Right renal cortex interstitium (tissue), 3 donors: ENCODE measurements around the gene TALDO1. TPM values are rescaled to one million over a fixed set of nuclear protein-coding genes. Genes with fewer than 3 reads are reported as not detected.

Source experiments
- DNase-seq, 3 donors: peaks; one replicate each; pipeline ENCODE4 v3.0.0-alpha.2; 2013; ENCODE audit warnings: low read depth in 3 of 3, low spot score in 2 of 3
- polyA plus RNA-seq, 3 donors: library from polyadenylated mRNA; unstranded; fragments of 120-200 nt; gene quantifications; one replicate each; pipeline ENCODE4 v1.2.1, GENCODE V29; 2013; ENCODE audit not compliant: insufficient read length in 3 of 3

Gene TALDO1
- polyA plus RNA-seq, 3 donors: 109 to 129 (median 120) TPM

DNA sequence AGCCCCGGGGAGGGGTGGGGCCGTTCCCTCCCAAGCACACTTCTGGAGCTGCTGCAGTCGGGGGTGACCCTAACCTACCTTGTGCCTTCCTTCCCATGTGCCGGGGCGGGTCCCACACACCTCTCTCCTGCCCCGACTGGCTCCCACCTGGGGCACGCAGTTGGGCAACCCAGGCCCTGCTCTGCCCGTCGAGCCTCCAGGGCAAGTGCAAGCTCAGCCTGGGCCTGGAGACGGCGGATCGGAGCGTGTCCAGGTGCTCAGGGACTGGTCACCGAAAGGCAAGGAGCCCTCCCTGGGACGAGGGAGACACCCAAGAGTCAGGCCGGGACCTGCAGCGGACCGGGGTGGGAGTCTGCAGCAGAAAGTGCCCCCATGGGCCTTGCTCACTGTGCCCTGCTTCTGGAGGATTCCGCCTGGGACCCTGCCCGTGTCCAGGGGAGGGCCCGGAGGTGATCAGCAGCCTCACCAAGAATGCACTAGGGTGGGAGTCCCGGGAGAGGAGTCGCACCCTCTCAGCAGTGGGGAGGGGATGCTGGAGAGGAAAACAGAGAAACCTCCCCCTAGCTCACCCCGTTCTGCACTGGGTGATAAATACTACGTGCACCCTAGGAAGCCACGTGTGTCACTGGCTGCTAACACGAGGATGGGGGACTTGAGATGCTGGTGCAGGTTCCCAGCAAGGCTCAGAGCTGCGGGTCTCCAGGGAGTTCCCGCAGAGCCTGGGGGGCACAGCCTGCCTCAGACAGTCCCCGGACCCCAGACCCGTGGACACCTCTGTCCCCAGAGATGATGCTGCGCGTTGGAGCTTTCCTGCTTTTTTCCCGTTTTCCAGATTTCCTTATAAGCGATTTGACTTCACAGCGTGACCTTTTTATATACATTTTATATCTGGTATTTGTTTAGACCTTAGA, 35.3 kb downstream of the TALDO1 start:
- DNase-seq: no peak

DNA sequence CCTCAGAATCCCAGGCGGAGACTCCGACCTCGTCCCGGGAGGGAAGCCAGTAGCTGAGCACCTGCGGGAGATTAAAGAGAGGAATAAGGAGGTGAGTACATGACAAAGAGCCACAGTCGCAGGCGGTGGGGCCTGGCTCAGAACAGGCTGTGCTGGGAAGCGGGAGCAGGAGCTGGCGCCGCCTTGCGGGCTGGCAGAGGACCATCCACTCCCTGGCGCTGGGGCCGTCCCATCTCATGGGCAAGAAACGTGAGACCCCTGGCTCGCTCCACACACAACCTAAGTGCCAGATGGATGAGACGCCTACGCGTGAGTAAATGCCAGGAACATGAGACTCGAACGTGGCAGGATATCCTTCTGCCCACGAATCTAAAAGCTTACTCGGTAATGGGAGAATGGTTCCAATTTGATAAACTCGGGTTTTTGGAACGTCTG, 36.3 kb downstream of the TALDO1 start:
- DNase-seq: peak in 1 of 3 donors; percentile 65

DNA sequence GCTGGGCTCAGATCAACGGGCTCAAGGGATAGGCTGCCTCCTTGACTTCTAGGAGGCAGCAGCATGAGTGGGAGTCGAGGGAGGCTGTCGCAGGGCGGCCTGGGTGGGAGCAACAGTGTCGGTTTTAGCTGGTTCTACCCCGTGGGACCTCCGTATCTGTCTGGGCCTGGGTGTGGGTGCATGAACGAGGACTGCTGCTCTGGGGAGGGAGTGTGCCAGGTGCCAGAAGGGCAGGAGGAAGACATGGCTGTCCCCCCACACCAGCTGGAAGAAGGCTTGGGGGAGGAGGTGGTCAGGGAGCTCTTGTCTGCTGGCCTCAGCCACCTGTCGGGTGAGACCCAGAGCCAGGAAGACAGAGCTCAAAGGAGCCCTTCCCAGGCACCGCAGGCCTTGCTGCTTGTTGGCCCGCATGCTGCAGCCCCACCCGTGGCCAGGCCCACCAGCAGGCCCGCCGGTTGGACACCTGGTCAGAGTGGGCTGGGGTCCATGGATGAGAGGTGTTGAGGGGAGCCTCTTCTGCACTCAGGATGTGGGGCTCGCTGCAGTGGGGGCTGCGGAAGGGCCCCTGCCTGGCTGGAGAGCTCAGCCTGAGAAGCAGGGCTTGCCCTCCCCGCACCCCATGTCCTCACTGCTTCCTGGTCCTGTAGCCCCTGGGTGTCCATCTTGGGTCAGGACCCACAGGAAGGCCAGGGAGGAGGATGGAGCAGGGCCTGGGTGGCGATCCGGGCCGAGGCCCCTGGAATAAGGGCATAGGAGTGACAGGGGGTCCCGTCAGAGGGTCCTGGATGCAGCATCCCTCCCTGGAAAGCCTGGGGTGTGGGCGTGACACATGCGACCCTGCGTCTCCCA, 39.2 kb downstream of the TALDO1 start:
- DNase-seq: no peak

DNA sequence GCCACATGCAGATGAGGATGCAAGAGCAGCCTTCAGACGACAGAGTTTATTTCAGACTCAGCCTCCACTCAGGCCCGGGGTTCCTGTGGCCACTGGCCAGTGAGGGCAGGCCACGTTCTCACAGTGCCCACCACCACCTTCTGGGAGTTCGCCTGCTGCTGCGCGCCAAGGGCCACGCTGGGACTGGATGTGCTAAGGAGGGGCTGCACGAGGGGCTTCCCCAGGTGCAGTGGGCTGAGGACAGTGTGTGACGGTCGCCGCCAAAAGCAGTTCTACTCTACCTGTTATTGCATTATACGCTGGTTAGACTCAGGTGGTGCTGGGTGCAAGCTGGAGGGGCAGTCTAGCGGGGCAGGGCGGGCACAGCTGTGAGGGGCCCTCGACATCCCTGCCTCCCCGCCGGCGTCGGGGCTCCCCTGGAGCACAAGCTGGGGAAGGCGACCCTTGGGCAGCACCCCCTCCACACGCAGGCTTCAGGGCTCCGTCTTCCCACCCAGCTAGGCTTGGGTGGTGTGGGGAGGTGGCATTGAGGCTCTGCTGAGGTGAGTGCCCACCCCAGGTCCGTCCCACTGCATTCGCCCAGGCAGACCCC, 39.9 kb downstream of the TALDO1 start:
- DNase-seq: no peak

DNA sequence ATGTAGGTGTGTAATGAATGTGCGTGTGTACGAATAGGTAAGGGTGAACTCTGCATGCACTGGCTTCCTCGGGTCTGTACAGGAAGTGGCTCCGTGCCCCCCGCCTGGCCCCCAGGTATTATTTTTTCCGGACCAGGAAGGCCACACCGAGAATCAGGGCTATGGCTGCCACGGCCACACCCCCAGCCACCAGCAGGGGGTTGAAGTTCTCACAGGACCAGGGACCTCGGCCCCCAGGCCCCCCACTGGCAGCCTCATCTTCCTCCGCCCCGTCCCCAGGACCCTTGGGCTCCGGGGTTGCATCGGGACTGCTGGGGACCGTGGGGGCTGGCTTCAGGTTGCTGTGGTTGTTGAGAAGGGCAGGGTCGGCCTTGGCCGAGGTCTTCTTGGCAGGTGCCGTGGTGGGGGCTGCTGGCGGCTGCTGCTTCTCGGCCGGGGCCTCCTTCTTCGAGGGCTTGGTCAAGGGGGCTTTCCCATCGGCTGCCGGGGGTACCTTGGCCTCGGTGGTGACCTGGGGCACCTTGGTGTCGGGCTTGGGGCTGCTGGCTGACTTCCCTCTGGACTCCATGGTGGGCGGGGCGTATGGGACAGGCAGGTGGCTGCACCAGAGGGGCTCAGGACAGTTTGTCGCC, 40.9 kb downstream of the TALDO1 start:
- DNase-seq: no peak

DNA sequence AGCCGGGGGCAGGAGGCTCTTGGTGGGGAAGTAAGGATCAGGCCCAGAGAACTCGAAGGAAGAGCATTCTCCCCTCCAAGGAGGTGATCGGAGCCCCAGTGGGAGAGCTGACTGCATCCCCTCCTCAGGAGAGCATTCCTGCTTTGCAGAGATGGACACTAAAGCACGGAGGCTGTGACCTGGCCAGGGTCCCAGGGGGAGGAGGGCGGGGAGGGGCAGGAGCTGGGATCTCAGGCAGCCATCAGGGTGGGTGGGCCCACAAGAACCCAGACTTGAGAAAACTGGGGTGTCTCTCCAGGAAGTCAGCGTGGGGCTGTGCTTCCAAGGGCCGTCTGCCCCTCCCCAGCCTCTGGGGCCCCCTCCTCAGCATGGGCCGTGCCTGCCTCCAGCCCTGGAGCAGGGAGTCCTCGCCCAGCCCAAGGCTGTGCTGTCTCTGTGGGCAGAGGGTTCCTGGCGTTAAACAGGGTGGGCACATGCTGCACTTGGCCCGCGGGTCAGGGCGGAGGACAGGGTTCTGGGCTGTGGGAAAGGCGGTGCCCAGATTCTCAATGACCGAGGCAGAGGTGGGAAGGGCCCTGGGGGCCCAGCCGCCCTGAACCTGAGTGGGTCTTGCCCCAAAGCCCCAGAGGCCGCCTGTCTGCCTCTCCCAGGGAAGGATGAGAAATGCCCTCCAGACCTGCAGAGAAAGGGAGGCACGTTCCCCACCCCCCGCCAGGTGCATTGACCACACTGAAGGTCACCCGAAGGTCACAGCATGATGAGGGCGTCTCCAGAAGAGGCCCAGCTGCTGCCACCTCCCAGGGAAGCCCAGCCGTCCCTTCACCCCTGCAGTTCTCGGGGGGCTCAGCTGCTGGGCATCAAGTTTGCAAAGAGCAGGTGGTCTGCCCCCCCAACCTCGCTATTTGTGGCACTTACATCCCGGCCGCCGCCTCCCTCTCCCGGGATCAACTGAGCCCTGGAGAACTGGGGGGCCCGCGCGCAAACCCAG, 42.0 kb downstream of the TALDO1 start:
- no peak for DNase-seq

DNA sequence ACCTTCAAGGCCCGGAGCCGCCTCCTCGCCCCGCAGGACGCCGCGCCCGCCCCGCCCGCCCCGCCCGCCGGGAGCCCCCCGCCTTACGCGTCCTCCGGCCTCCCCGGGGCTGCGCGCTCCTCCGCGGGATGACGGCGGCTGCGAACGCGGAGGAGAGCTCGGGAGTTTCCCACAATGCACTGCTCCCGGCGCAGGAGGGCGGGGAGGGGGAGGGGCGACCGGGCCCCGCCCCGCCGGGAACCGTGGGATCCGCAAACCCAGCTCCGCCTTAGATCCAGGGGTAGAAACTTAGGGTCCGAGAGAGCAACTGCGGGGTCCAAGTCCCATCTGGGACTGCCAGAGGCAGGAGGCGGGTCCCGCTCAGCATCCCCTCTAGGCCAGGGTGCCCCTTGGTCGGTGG, 42.7 kb downstream of the TALDO1 start, which contains the start of gene CEND1:
Gene CEND1, minus strand, starts transcription at position 148 of the 400 bp plus-strand sequence. CDS start 1,514 bp downstream, outside the sequence.
- DNase-seq: no peak

DNA sequence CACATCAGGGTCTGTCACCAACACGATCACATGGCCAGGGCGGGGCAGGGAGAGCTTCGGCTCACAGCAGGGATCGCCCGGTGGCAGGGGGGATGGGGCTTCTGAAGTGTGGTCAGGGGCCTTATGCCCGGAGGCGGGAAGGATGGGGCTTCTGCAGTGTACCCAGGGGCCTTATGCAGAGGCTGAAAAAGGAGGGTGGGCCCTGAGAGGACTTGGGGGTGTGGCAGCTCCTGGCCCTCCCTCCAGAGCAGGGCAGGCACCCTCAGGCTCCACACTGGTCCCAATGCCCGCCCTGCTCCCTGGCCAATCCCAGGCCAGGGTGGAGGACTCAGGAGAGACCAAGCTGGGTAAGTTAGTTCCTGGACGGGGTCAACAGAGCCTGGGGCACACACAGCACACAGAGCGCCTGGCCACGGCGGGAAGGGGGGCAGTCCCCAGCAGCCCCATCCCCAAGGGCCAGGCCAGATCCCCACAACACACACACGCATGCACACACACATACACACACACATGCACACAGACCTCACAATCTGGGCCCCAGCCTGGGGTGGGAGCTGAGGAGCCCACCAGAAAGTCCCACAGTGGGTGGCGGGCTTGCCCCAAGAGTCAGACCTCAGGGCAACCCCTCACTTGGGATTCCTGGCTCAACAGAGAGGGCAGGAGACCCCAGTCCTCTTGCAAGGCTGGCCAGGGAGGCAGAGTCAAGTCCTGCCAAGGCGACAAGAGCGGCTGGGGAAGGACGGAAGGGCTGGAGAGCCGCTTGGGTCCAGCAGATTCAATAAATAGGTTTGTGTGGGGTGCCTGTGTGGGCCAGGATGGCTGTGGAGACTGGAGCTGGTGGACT, 43.7 kb downstream of the TALDO1 start:
- no peak for DNase-seq

DNA sequence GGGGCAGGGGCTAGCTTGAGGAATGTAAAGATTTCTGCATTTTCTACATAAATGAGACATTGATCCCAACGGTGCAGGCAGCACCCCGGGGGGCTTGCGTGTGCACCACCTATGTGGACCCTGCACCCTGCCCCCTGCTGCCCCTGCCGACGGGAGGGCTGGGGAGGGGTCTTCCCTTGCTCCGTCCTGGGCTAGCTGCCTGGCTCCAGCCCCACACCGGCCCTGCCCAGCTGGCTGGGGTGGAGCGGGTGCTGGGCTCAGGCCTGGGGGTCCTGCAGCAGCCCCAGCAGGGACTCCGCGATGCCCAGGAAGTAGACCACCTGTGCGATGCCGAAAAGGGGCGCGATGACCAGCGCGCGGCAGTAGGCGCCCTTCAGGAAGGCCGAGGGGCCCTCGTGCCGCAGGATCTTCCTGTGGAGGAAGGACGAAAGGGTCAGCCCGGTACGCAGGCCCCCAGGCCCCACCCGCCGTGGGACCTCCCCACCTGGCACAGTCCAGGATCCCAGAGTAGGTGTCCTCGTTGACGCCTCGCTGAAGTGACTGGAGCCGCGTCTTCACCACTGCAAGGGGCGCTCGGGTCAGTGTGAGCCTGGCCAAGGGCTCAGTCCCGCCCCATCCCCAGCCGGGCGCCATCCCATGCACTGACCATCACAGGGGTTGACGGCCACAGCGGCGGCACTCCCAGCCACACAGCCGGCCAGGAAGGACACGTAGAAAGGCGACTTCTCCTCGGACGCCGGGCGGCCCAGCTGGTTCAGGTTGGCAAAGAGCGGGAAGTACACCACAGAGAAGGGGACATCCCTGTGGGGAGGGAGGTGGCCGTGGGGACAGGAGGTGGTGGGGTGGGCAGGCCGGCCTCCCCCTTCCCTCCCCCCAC, 44.6 kb downstream of the TALDO1 start:
- no peak for DNase-seq

DNA sequence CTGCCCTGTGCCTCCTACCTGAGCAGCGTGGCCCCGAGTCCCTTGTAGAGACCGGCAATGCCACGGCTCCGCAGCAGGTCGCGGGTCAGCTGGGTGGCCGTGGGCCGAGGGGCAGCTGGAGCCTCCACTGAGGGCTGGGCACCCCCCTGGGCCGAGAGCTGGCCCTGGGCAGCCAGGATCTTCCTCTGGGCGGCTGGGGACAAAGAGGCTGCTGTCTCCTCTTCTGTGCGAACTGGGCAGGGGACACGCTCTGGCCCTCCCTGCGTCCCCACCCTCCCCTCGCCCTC, 45.2 kb downstream of the TALDO1 start:
- DNase-seq: no peak

DNA sequence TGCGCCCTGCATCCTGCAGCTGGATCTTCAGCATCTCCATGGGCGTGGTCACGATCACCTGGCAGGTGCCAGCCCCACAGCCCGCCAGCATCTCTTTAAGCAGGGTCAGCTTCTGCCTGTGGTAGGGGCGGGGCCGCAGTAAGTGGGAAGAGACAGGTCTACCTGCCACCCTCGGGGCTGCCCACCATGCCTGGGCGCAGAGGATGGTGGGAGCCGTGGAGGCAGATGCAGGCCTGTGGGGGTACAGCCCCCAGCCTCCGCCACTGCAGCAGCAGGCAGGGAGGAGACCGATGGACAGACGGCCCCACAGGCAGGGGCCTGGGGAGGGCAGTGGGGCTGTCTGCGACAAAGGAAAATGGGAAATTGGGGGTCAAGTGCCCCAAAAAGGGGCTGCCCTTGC, 45.6 kb downstream of the TALDO1 start:
- no peak for DNase-seq

DNA sequence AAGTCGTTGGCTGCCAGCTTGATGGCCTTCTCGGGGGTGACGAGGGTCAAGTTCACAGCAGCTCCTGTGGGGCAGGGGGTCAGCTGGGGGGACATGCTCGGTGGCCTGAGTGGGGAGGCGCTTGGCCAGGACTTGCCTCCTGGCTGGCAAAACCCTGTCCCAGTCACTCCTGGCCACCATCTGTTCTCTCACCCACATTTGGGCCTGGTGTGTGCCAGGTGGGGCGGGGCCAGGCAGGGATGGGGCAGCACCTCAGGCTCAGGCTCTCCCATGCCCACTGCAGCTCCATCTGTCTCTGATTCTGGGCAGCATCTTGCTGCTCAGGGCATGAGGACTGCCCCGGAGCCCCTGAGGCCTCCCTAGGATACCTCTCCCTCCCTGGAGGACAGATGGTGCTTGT, 46.3 kb downstream of the TALDO1 start:
- DNase-seq: no peak

DNA sequence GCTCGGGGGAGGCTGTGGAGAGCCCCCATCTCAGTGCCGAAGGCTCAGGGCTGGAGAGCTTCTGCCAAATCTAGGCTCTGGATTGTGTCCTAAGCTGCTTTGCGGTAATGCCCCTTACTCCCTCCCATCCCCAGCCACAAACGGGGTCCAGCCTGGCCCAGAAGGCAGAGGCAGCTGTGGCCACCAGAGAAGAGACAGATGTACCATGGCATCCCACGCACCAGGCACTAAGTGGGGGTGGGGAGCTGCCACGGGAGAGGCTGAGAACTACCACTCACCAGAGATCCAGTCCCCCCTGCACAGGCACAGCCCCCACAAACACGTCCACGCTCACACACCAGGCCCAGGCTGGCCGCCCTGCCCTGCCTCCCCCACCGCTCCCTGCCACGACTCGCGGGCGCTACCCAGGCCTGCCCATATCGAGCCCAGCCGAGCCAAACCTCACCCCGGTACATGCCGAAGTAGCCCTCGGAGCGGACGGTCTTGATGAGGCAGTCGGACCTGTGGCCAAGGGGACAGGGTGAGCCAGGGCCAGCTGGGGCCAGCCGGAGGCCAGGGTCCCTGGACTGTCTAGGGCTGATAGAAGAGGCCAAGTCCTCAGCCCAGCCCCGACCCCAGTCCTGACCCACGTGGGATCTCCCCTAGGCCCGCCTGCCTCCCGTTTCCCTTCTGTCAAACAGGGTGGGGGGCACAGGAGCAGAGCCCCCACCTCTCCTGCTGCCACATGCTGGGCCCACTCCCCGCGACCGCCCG, 46.9 kb downstream of the TALDO1 start:
- no peak for DNase-seq

DNA sequence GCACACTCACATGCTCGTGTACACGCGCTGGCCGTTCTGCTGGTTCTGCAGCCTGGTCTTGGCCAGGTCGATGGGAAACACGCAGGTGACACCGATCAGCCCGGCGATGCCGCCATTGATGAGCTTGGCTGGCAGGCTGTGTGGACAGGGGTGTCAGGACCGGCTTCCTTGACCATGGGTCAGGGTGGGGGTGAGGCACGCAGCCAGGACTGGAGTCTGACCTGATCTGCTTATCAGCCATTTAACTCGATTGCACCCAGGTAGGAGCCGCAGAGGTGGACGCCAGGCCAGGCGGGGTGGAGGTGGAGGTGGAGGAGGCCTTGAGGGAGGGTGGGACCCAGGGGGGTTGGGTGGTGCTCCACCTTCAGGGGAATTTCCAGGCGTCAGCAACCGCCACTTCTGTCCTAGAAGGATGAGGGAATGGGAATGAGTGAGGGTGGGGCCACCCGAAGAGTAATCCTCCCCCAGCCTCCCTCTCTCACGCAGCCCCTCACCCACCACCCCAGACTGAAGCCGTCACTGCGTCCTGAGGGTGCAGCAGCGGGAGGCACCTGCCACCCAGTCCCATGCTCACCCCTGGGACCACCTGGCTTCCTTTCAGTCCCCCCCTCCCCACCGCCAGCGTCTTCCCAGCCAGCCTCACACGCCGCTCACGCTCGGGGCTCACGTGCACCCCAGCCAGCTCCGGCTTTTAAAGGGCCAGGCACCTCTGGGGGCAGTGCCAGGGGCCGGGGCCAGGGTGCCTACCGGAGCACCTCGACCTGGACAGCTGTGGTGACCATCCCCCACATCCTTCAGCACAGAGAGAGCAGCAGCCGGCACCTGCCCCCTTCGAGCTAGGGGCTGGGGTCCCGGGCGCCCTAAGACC, 47.7 kb downstream of the TALDO1 start:
- no peak for DNase-seq

DNA sequence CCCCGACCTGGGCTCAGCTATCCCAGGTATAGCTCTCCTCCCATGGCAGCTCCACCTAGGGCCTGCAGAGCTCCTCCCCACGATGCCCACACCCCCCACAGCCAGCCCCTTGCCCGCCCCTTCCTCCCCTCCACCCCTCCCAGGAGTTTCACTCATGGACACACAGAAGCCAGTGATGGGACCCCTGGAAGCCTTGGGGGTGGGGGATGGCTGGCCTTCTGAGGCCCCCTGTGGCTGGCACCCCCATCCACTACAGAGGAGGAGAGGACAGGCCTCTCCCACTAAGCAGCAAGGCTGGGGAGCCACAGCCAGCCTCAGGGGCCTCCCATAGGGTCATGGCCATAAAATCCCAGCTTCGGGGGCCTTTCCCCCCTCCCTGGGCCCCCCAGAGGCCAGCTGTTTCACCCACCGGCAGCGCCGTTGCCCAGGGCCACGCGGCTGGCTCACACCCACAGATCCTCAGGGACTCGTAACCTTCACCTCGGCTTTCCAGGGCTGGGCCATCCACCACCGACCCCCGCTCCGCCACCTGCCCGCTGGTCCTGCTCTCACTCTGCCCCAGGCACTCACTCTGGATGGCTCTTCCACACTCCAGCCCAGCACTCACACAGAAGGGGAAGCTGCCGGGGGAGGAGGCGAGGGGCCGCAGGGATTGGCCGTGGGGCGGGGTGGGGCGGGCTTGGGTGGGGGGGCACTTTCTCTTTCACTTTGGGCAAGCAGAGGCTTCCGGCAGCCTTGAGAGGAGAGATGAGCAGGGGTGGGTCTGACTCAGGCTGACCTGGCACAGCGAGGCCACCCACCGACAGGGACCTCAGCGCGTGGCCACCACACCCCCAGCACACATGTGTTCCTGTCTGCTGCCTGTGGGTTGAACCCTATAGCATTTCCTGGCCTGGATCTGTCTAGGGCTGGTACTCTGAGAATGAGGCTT, 48.6 kb downstream of the TALDO1 start:
- DNase-seq: no peak
